ENCODE measurements around the gene ASTN2.

Gene ASTN2

GRCh38 chr9:116449949-116450348 is 964.9 kb downstream of the ASTN2 start:
- no peaks in the 10 kb centered on the region for H3K36me3 ChIP-seq (ENCODE audit: insufficient read depth, low read length)
- H3K27me3 ChIP-seq (ENCODE audit: insufficient read depth, low read length), result no peaks in the 10 kb centered on the region
- H3K4me3 ChIP-seq (ENCODE audit: low read depth, low read length), result no peak overlapping the region
- H3K27ac ChIP-seq (ENCODE audit: low read depth, low read length), result peak overlapping the region; percentile 70
- H3K79me2 ChIP-seq (ENCODE audit: control insufficient read depth, insufficient read depth, low read length, unreplicated experiment), result no peaks in the 10 kb centered on the region
- no peak overlapping the region for H2AFZ ChIP-seq (ENCODE audit: low read length, unreplicated experiment)
- peaks cover 32% of the 10 kb centered on the region for H3K4me1 ChIP-seq (ENCODE audit: control insufficient read depth, insufficient read depth, low read length, unreplicated experiment)

GRCh38 chr9:116448431-116448830 is 966.4 kb downstream of the ASTN2 start:
- no peaks in the 10 kb centered on the region for H3K79me2 ChIP-seq (ENCODE audit: control insufficient read depth, insufficient read depth, low read length, unreplicated experiment)
- H3K4me1 ChIP-seq (ENCODE audit: control insufficient read depth, insufficient read depth, low read length, unreplicated experiment), result peaks cover 32% of the 10 kb centered on the region
- no peaks in the 10 kb centered on the region for H3K27me3 ChIP-seq (ENCODE audit: insufficient read depth, low read length)
- no peaks in the 10 kb centered on the region for H3K36me3 ChIP-seq (ENCODE audit: insufficient read depth, low read length)
- no peak overlapping the region for H3K27ac ChIP-seq (ENCODE audit: low read depth, low read length)
- H3K4me3 ChIP-seq (ENCODE audit: low read depth, low read length), result no peak overlapping the region
- H2AFZ ChIP-seq (ENCODE audit: low read length, unreplicated experiment), result no peak overlapping the region

GRCh38 chr9:116447934-116448333 is 966.9 kb downstream of the ASTN2 start:
- H3K79me2 ChIP-seq (ENCODE audit: control insufficient read depth, insufficient read depth, low read length, unreplicated experiment), result no peaks in the 10 kb centered on the region
- H2AFZ ChIP-seq (ENCODE audit: low read length, unreplicated experiment), result no peak overlapping the region
- no peak overlapping the region for H3K27ac ChIP-seq (ENCODE audit: low read depth, low read length)
- no peaks in the 10 kb centered on the region for H3K36me3 ChIP-seq (ENCODE audit: insufficient read depth, low read length)
- no peak overlapping the region for H3K4me3 ChIP-seq (ENCODE audit: low read depth, low read length)
- H3K4me1 ChIP-seq (ENCODE audit: control insufficient read depth, insufficient read depth, low read length, unreplicated experiment), result peaks cover 32% of the 10 kb centered on the region
- no peaks in the 10 kb centered on the region for H3K27me3 ChIP-seq (ENCODE audit: insufficient read depth, low read length)

- Histone ChIP-seq H3K27ac (ENCODE audit: low read depth, low read length) (no peak overlapping the region), H3K4me3 (ENCODE audit: low read depth, low read length) (no peak overlapping the region), H3K4me1 (ENCODE audit: control insufficient read depth, insufficient read depth, low read length, unreplicated experiment) (no peaks in the 10 kb centered on the region)
Measured at GRCh38 chr9:116442528-116442927, 972.3 kb downstream of the ASTN2 start.

GRCh38 chr9:116437411-116438370 is 977.2 kb downstream of the ASTN2 start:
- H3K4me3 ChIP-seq (ENCODE audit: low read depth, low read length), result no peak overlapping the region
- H3K79me2 ChIP-seq (ENCODE audit: control insufficient read depth, insufficient read depth, low read length, unreplicated experiment), result no peaks in the 10 kb centered on the region
- H3K27me3 ChIP-seq (ENCODE audit: insufficient read depth, low read length), result no peaks in the 10 kb centered on the region
- no peaks in the 10 kb centered on the region for H3K36me3 ChIP-seq (ENCODE audit: insufficient read depth, low read length)
- no peak overlapping the region for H3K27ac ChIP-seq (ENCODE audit: low read depth, low read length)
- H2AFZ ChIP-seq (ENCODE audit: low read length, unreplicated experiment), result no peak overlapping the region
- H3K4me1 ChIP-seq (ENCODE audit: control insufficient read depth, insufficient read depth, low read length, unreplicated experiment), result no peaks in the 10 kb centered on the region

More at GRCh38 chr9:116442528-116442927, 972.3 kb downstream of the ASTN2 start:
- H3K27me3 ChIP-seq (ENCODE audit: insufficient read depth, low read length), result no peaks in the 10 kb centered on the region
- no peaks in the 10 kb centered on the region for H3K36me3 ChIP-seq (ENCODE audit: insufficient read depth, low read length)
- H3K79me2 ChIP-seq (ENCODE audit: control insufficient read depth, insufficient read depth, low read length, unreplicated experiment), result no peaks in the 10 kb centered on the region
- H2AFZ ChIP-seq (ENCODE audit: low read length, unreplicated experiment), result no peak overlapping the region

- Histone ChIP-seq H3K36me3 (ENCODE audit: insufficient read depth, low read length) (no peaks in the 10 kb centered on the region), H3K79me2 (ENCODE audit: control insufficient read depth, insufficient read depth, low read length, unreplicated experiment) (no peaks in the 10 kb centered on the region), H2AFZ (ENCODE audit: low read length, unreplicated experiment) (no peak overlapping the region), H3K4me1 (ENCODE audit: control insufficient read depth, insufficient read depth, low read length, unreplicated experiment) (no peaks in the 10 kb centered on the region), H3K27me3 (ENCODE audit: insufficient read depth, low read length) (no peaks in the 10 kb centered on the region), H3K4me3 (ENCODE audit: low read depth, low read length) (no peak overlapping the region), H3K27ac (ENCODE audit: low read depth, low read length) (no peak overlapping the region)
Measured at GRCh38 chr9:116436121-116436520, 978.7 kb downstream of the ASTN2 start.

- Histone ChIP-seq H3K27ac (ENCODE audit: low read depth, low read length) (no peak overlapping the region), H3K4me1 (ENCODE audit: control insufficient read depth, insufficient read depth, low read length, unreplicated experiment) (no peaks in the 10 kb centered on the region), H3K27me3 (ENCODE audit: insufficient read depth, low read length) (no peaks in the 10 kb centered on the region), H3K36me3 (ENCODE audit: insufficient read depth, low read length) (no peaks in the 10 kb centered on the region), H2AFZ (ENCODE audit: low read length, unreplicated experiment) (no peak overlapping the region), H3K79me2 (ENCODE audit: control insufficient read depth, insufficient read depth, low read length, unreplicated experiment) (no peaks in the 10 kb centered on the region), H3K4me3 (ENCODE audit: low read depth, low read length) (no peak overlapping the region)
Measured at GRCh38 chr9:116435706-116436105, 979.2 kb downstream of the ASTN2 start.

- Histone ChIP-seq H3K27me3 (ENCODE audit: insufficient read depth, low read length) (no peaks in the 10 kb centered on the region), H3K4me3 (ENCODE audit: low read depth, low read length) (no peak overlapping the region), H3K4me1 (ENCODE audit: control insufficient read depth, insufficient read depth, low read length, unreplicated experiment) (no peaks in the 10 kb centered on the region), H2AFZ (ENCODE audit: low read length, unreplicated experiment) (no peak overlapping the region), H3K79me2 (ENCODE audit: control insufficient read depth, insufficient read depth, low read length, unreplicated experiment) (no peaks in the 10 kb centered on the region), H3K36me3 (ENCODE audit: insufficient read depth, low read length) (no peaks in the 10 kb centered on the region), H3K27ac (ENCODE audit: low read depth, low read length) (no peak overlapping the region)
Measured at GRCh38 chr9:116434314-116434713, 980.5 kb downstream of the ASTN2 start.

- Histone ChIP-seq H3K79me2 (ENCODE audit: control insufficient read depth, insufficient read depth, low read length, unreplicated experiment) (no peaks in the 10 kb centered on the region), H2AFZ (ENCODE audit: low read length, unreplicated experiment) (no peak overlapping the region), H3K4me1 (ENCODE audit: control insufficient read depth, insufficient read depth, low read length, unreplicated experiment) (no peaks in the 10 kb centered on the region), H3K4me3 (ENCODE audit: low read depth, low read length) (no peak overlapping the region), H3K27me3 (ENCODE audit: insufficient read depth, low read length) (no peaks in the 10 kb centered on the region), H3K27ac (ENCODE audit: low read depth, low read length) (no peak overlapping the region), H3K36me3 (ENCODE audit: insufficient read depth, low read length) (no peaks in the 10 kb centered on the region)
Measured at GRCh38 chr9:116432051-116432450, 982.8 kb downstream of the ASTN2 start.

GRCh38 chr9:116430849-116431248 is 984.0 kb downstream of the ASTN2 start:
- H2AFZ ChIP-seq (ENCODE audit: low read length, unreplicated experiment), result no peak overlapping the region

GRCh38 chr9:116425244-116425643 is 989.6 kb downstream of the ASTN2 start:
- Histone ChIP-seq H3K36me3 (ENCODE audit: insufficient read depth, low read length) (no peaks in the 10 kb centered on the region), H3K4me1 (ENCODE audit: control insufficient read depth, insufficient read depth, low read length, unreplicated experiment) (peaks cover 3% of the 10 kb centered on the region), H3K27ac (ENCODE audit: low read depth, low read length) (no peak overlapping the region), H3K79me2 (ENCODE audit: control insufficient read depth, insufficient read depth, low read length, unreplicated experiment) (no peaks in the 10 kb centered on the region), H2AFZ (ENCODE audit: low read length, unreplicated experiment) (no peak overlapping the region), H3K27me3 (ENCODE audit: insufficient read depth, low read length) (no peaks in the 10 kb centered on the region), H3K4me3 (ENCODE audit: low read depth, low read length) (no peak overlapping the region)

More at GRCh38 chr9:116430849-116431248, 984.0 kb downstream of the ASTN2 start:
- Histone ChIP-seq H3K36me3 (ENCODE audit: insufficient read depth, low read length) (no peaks in the 10 kb centered on the region), H3K4me1 (ENCODE audit: control insufficient read depth, insufficient read depth, low read length, unreplicated experiment) (no peaks in the 10 kb centered on the region), H3K79me2 (ENCODE audit: control insufficient read depth, insufficient read depth, low read length, unreplicated experiment) (no peaks in the 10 kb centered on the region), H3K4me3 (ENCODE audit: low read depth, low read length) (no peak overlapping the region), H3K27me3 (ENCODE audit: insufficient read depth, low read length) (no peaks in the 10 kb centered on the region), H3K27ac (ENCODE audit: low read depth, low read length) (no peak overlapping the region)
